H1 (cell line): ENCODE measurements around the gene ZBED6. TPM values are rescaled to one million over a fixed set of nuclear protein-coding genes. Genes with fewer than 3 reads are reported as not detected.

Experiments used
- CTCF ChIA-PET: fragments of 300-600 bp; sonication (Branson Sonifier 250); formaldehyde crosslinking; loops from one replicate; lab custom pipeline; 2021; ENCODE audit not compliant: partially characterized antibody; lab: Charles Lee
- POLR2A ChIA-PET: fragments of 300-600 bp; sonication (Branson Sonifier 250); formaldehyde crosslinking; loops from one replicate; lab custom pipeline; 2021; ENCODE audit warnings: inconsistent platforms; ENCODE audit not compliant: partially characterized antibody; lab: Charles Lee
- DNase-seq, 2 experiments: peaks; one replicate each; pipeline versions ENCODE4 v3.0.0 to v3.0.0-alpha.2; 2010 to 2022; ENCODE audit warnings: low spot score in 2 of 2, low read depth in 1 of 2, mixed read lengths in 1 of 2
- FAIRE-seq: peaks from 2 replicates; lab custom pipeline; 2011; peaks lifted over from hg19 to GRCh38; lab: Jason Lieb, UNC
- H2AFZ ChIP-seq: 2 replicates; pipeline ENCODE4 v1.8.1; 2012; ENCODE audit warnings: low read length, inconsistent platforms
- H2AK5ac ChIP-seq: 2 replicates; pipeline ENCODE4 v1.6.1; 2013; ENCODE audit warnings: low read depth, low read length
- H2BK120ac ChIP-seq: replicated peaks from 2 replicates; pipeline ENCODE3; 2013; ENCODE audit warnings: low read depth, low read length, inconsistent platforms
- H2BK12ac ChIP-seq: 2 replicates; pipeline ENCODE4 v1.6.1; 2013; ENCODE audit warnings: low read depth, low read length
- H2BK15ac ChIP-seq: 2 replicates; pipeline ENCODE4 v1.6.1; 2013; ENCODE audit warnings: low read length
- H2BK20ac ChIP-seq: 2 replicates; pipeline ENCODE4 v1.6.1; 2013; ENCODE audit warnings: low read length
- H2BK5ac ChIP-seq: 2 replicates; pipeline ENCODE4 v1.6.1; 2013; ENCODE audit warnings: low read depth, low read length
- H3K14ac ChIP-seq: 2 replicates; pipeline ENCODE4 v1.6.1; 2013; ENCODE audit warnings: inconsistent platforms; ENCODE audit not compliant: insufficient read length
- H3K18ac ChIP-seq: 2 replicates; pipeline ENCODE4 v1.6.1; 2013; ENCODE audit warnings: low read length; ENCODE audit errors: extremely low read depth
- H3K23ac ChIP-seq: 2 replicates; pipeline ENCODE4 v1.6.1; 2013; ENCODE audit warnings: inconsistent platforms; ENCODE audit not compliant: insufficient read length
- H3K23me2 ChIP-seq: 2 replicates; pipeline ENCODE4 v1.6.1; 2013; ENCODE audit warnings: low read depth, low read length
- H3K27ac ChIP-seq: 2 replicates; pipeline ENCODE4 v1.6.1; 2011; ENCODE audit warnings: low read depth, low read length, inconsistent platforms
- H3K27me3 ChIP-seq, 4 experiments: replicated peaks in 1 of 4; 1 replicate in 1 of 4; 2 replicates in 3 of 4; pipeline versions ENCODE4 v1.6.1 to v1.8.1; 2011 to 2013; ENCODE audit warnings: low read length in 3 of 4, mild to moderate bottlenecking in 3 of 4, inconsistent platforms in 2 of 4, mixed read lengths in 2 of 4, moderate library complexity in 1 of 4; ENCODE audit not compliant: control insufficient read depth in 3 of 4, insufficient read depth in 3 of 4; ENCODE audit errors: extremely low read depth in 1 of 4
- H3K36me3 ChIP-seq, 4 experiments: 2 replicates each; pipeline versions ENCODE4 v1.6.1 to v1.8.1; 2011 to 2013; ENCODE audit warnings: mild to moderate bottlenecking in 4 of 4, low read length in 3 of 4, moderate library complexity in 2 of 4, control low read depth in 1 of 4, inconsistent platforms in 1 of 4; ENCODE audit not compliant: insufficient read depth in 4 of 4, control insufficient read depth in 2 of 4
- H3K4ac ChIP-seq: replicated peaks from 2 replicates; pipeline ENCODE3; 2013; ENCODE audit warnings: low read length, low read depth, mixed read lengths, inconsistent platforms; ENCODE audit not compliant: insufficient read length
- H3K4me1 ChIP-seq, 4 experiments: replicated peaks in 1 of 4; 1 replicate in 1 of 4; 2 replicates in 3 of 4; pipeline versions ENCODE4 v1.6.1 to v1.8.1; 2011 to 2013; ENCODE audit warnings: low read length in 3 of 4, inconsistent platforms in 2 of 4, mixed read lengths in 1 of 4; ENCODE audit not compliant: insufficient read depth in 4 of 4, control insufficient read depth in 3 of 4
- H3K4me2 ChIP-seq, 2 experiments: 2 replicates each; pipeline versions ENCODE4 v1.6.1 to v1.8.1; 2011 to 2013; ENCODE audit warnings: low read depth in 2 of 2, low read length in 2 of 2, control low read depth in 1 of 2, inconsistent platforms in 1 of 2, mild to moderate bottlenecking in 1 of 2; ENCODE audit not compliant: insufficient read depth in 1 of 2
- H3K4me3 ChIP-seq, 4 experiments: fragments of 200-600, 300-600 bp in 1 of 4; sonication (generic), shearing (Covaris generic), sonication (Bioruptor Twin) in 1 of 4; 2 replicates each; pipeline versions ENCODE4 v1.5.1 to v1.8.1; 2011 to 2016; ENCODE audit warnings: low read length in 4 of 4, low read depth in 3 of 4, control low read depth in 2 of 4, inconsistent platforms in 2 of 4, mild to moderate bottlenecking in 2 of 4, mixed read lengths in 1 of 4, moderate library complexity in 1 of 4; ENCODE audit not compliant: insufficient read depth in 2 of 4; ENCODE audit errors: extremely low read depth in 1 of 4
- H3K56ac ChIP-seq: replicated peaks from 2 replicates; pipeline ENCODE3; 2013; ENCODE audit warnings: low read depth, mild to moderate bottlenecking, mixed read lengths, low read length, inconsistent platforms; ENCODE audit not compliant: insufficient read length
- H3K79me1 ChIP-seq: 2 replicates; pipeline ENCODE4 v1.6.1; 2013; ENCODE audit warnings: low read depth, low read length, control low read depth
- H3K79me2 ChIP-seq, 2 experiments: 2 replicates each; pipeline versions ENCODE4 v1.6.1 to v1.8.1; 2012 to 2013; ENCODE audit warnings: low read length in 2 of 2, mild to moderate bottlenecking in 2 of 2, inconsistent platforms in 1 of 2; ENCODE audit not compliant: insufficient read depth in 2 of 2, control insufficient read depth in 1 of 2
- H3K9ac ChIP-seq, 4 experiments: replicated peaks in 1 of 4; 1 replicate in 1 of 4; 2 replicates in 3 of 4; pipeline versions ENCODE4 v1.6.1 to v1.8.1; 2011 to 2013; ENCODE audit warnings: low read depth in 3 of 4, low read length in 3 of 4, control low read depth in 2 of 4, mild to moderate bottlenecking in 2 of 4, moderate library complexity in 2 of 4, inconsistent platforms in 1 of 4; ENCODE audit errors: extremely low read depth in 1 of 4
- H3K9me3 ChIP-seq, 2 experiments: 2 replicates each; pipeline versions ENCODE4 v1.6.1 to v1.8.1; 2012 to 2013; ENCODE audit warnings: mild to moderate bottlenecking in 2 of 2, moderate library complexity in 2 of 2, control low read depth in 1 of 2, inconsistent platforms in 1 of 2, low read depth in 1 of 2, low read length in 1 of 2, mixed read lengths in 1 of 2; ENCODE audit not compliant: insufficient read depth in 2 of 2
- H4K20me1 ChIP-seq, 2 experiments: replicated peaks in 1 of 2; 2 replicates each; pipeline versions ENCODE3 to v1.8.1; 2011 to 2013; ENCODE audit warnings: inconsistent platforms in 2 of 2, low read length in 2 of 2, mild to moderate bottlenecking in 1 of 2; ENCODE audit not compliant: insufficient read depth in 2 of 2, control insufficient read depth in 1 of 2
- H4K5ac ChIP-seq: 2 replicates; pipeline ENCODE4 v1.6.1; 2013; ENCODE audit warnings: low read length, low read depth, mixed read lengths, inconsistent platforms; ENCODE audit not compliant: insufficient read length
- H4K8ac ChIP-seq: 2 replicates; pipeline ENCODE4 v1.8.0; 2013; ENCODE audit warnings: mild to moderate bottlenecking, moderate library complexity, low read length, inconsistent platforms; ENCODE audit not compliant: insufficient read depth; ENCODE audit errors: extremely low read depth
- H4K91ac ChIP-seq: replicated peaks from 2 replicates; pipeline ENCODE3; 2013; ENCODE audit warnings: low read length, mixed read lengths, inconsistent platforms; ENCODE audit not compliant: insufficient read length
- BCL11A ChIP-seq, 2 experiments: IDR thresholded peaks; one replicate each; pipeline ENCODE4 v1.6.1; 2011; ENCODE audit warnings: low read depth in 2 of 2, low read length in 2 of 2, mild to moderate bottlenecking in 2 of 2
- CHD1 ChIP-seq: IDR thresholded peaks from 2 replicates; pipeline ENCODE4 v1.6.1; 2012; ENCODE audit warnings: low read depth, low read length, improper control_type of control experiment
- EGR1 ChIP-seq: IDR thresholded peaks from 2 replicates; pipeline ENCODE4 v1.6.1; 2011; ENCODE audit warnings: low read depth, low read length, borderline replicate concordance
- MAX ChIP-seq: IDR thresholded peaks from 2 replicates; pipeline ENCODE4 v1.6.1; 2012; ENCODE audit warnings: inconsistent platforms
- PHF8 ChIP-seq: fragments of 200-600 bp; sonication (generic); conservative IDR thresholded peaks from 2 replicates; pipeline ENCODE4 v1.7.1; 2012; ENCODE audit warnings: low read depth, mild to moderate bottlenecking, inconsistent platforms, low read length, moderate library complexity
- POLR2AphosphoS5 ChIP-seq: IDR thresholded peaks from 2 replicates; pipeline ENCODE4 v1.6.1; 2011; ENCODE audit warnings: low read depth, low read length
- RAD21 ChIP-seq, 2 experiments: IDR thresholded peaks in 1 of 2; conservative IDR thresholded peaks in 1 of 2; 2 replicates each; pipeline ENCODE4 v1.6.1; 2011; ENCODE audit warnings: low read depth in 2 of 2, low read length in 2 of 2, improper control_type of control experiment in 1 of 2, inconsistent platforms in 1 of 2, mild to moderate bottlenecking in 1 of 2, moderate library complexity in 1 of 2
- SIN3A ChIP-seq, 2 experiments: IDR thresholded peaks in 1 of 2; conservative IDR thresholded peaks in 1 of 2; 2 replicates each; pipeline ENCODE4 v1.6.1; 2011 to 2012; ENCODE audit warnings: low read length in 2 of 2, improper control_type of control experiment in 1 of 2, low read depth in 1 of 2, mild to moderate bottlenecking in 1 of 2
- SIRT6 ChIP-seq: IDR thresholded peaks from one replicate; pipeline ENCODE4 v1.7.1; 2012; ENCODE audit warnings: low read length, inconsistent platforms
- TBP ChIP-seq: IDR thresholded peaks from 2 replicates; pipeline ENCODE4 v1.6.1; 2011; ENCODE audit warnings: low read depth, low read length, improper control_type of control experiment
- whole genome bisulfite sequencing, 2 experiments: shearing (Covaris generic) in 1 of 2; methylation state at CpG; one replicate each; pipeline versions ENCODE4 v1.1.6 to v1.1.7; 2013 to 2015; ENCODE audit warnings: low lambda C conversion rate in 2 of 2, mixed read lengths in 2 of 2, inconsistent platforms in 1 of 2, low coverage in 1 of 2, missing lambda C conversion rate in 1 of 2; ENCODE audit not compliant: insufficient replicate concordance in 2 of 2, insufficient coverage in 1 of 2, insufficient read length in 1 of 2; ENCODE audit errors: extremely low coverage in 1 of 2, missing lambda C conversion rate in 1 of 2; 5-methylcytosine and 5-hydroxymethylcytosine counted together
- polyA plus RNA-seq, 7 experiments: library from polyadenylated mRNA; depleted of rRNA in 3 of 7; stranded (reverse) in 5 of 7; unstranded in 2 of 7; fragments of >200 nt in 5 of 7; fragments of 200-250 nt in 2 of 7; gene quantifications; 1 replicate in 5 of 7; 2 replicates in 1 of 7; 4 replicates in 1 of 7; pipeline versions ENCODE4 v1.2.1 to v1.2.3, GENCODE V29; 2011 to 2013; ENCODE audit warnings: missing spikeins in 2 of 7, mixed read lengths in 2 of 7
- total RNA-seq: library from RNA; stranded (reverse); fragmentation: NEBNext Ultra II Directional; extraction: Animal tissue kit (Norgen Biotek cat#: 25700); gene quantifications from 2 replicates; pipeline ENCODE4 v1.2.1, GENCODE V29; 2021
- TF ChIP-seq, protein P1 (sequence below): IDR thresholded peaks from 2 replicates; pipeline ENCODE4 v1.6.1; 2012; ENCODE audit warnings: low read length, inconsistent platforms
- TF ChIP-seq, protein P2 (sequence below): IDR thresholded peaks from 2 replicates; pipeline ENCODE4 v1.6.1; 2011; ENCODE audit warnings: low read depth, mild to moderate bottlenecking, low read length; ENCODE audit not compliant: insufficient read depth

The ZBED6 gene
- total and polyA plus RNA-seq, 2 of the 8 experiments (the other 6 are each of a cell fraction or from before 2014, with no cell fraction given): 1.4 to 25.9 TPM

GRCh38 chr1:203828503-203828902 is 33.1 kb downstream of the ZBED6 start:
- Histone ChIP-seq H2BK15ac (no peak overlapping the region), H3K23me2 (no peaks in the 10 kb centered on the region), H3K79me2 (peaks cover 0 to 11% of the 10 kb centered on the region in 2 experiments; a peak in 2 of 4 replicates), H4K5ac (no peak overlapping the region), H4K20me1 (no peaks in the 10 kb centered on the region), H4K91ac (no peak overlapping the region), H3K56ac (no peak overlapping the region), H3K9me3 (no peaks in the 10 kb centered on the region), H3K4me3 (no peak overlapping the region), H3K4ac (no peak overlapping the region), H3K4me2 (no peak overlapping the region), H3K9ac (no peak overlapping the region), H3K27me3 (no peaks in the 10 kb centered on the region), H2AFZ (no peak overlapping the region), H3K18ac (no peak overlapping the region), H2BK20ac (no peak overlapping the region), H3K4me1 (no peaks in the 10 kb centered on the region), H4K8ac (no peak overlapping the region), H3K27ac (no peak overlapping the region), H3K23ac (no peak overlapping the region), H3K14ac (no peak overlapping the region), H2BK120ac (no peak overlapping the region), H3K36me3 (peaks cover 5 to 58% (median 40%) of the 10 kb centered on the region in 4 experiments), H3K79me1 (peaks cover 2% of the 10 kb centered on the region; the same call in 1 of the 2 replicates), H2AK5ac (no peak overlapping the region), H2BK12ac (no peak overlapping the region), H2BK5ac (no peak overlapping the region)
- ChIA-PET POLR2A (no interaction called here), CTCF (no interaction called here)
- 85% methylated on average over 1 of the region's 1 CpG; no CpG with 5 or more reads in 1 of the 2 experiments for WGBS, 2 experiments
- no peak for FAIRE-seq
- no peak for DNase-seq
- TF ChIP-seq POLR2AphosphoS5 (no peak), EGR1 (no peak), BCL11A (IDR thresholded peaks at IDR 0.05; ENCODE audit: low read depth in 2 of 2, low read length in 2 of 2) (no peak), SIRT6 (no peak), SIN3A (conservative IDR thresholded peaks at IDR 0.05 in 1 of 2, IDR thresholded peaks at IDR 0.05 in 1 of 2; ENCODE audit: low read depth in 1 of 2, low read length in 2 of 2) (no peak), MAX (no peak), RAD21 (IDR thresholded peaks at IDR 0.05 in 1 of 2, conservative IDR thresholded peaks at IDR 0.05 in 1 of 2; ENCODE audit: low read depth in 2 of 2, low read length in 2 of 2) (no peak), TBP (no peak), PHF8 (no peak), CHD1 (no peak)
- TF ChIP-seq, protein P1, sequence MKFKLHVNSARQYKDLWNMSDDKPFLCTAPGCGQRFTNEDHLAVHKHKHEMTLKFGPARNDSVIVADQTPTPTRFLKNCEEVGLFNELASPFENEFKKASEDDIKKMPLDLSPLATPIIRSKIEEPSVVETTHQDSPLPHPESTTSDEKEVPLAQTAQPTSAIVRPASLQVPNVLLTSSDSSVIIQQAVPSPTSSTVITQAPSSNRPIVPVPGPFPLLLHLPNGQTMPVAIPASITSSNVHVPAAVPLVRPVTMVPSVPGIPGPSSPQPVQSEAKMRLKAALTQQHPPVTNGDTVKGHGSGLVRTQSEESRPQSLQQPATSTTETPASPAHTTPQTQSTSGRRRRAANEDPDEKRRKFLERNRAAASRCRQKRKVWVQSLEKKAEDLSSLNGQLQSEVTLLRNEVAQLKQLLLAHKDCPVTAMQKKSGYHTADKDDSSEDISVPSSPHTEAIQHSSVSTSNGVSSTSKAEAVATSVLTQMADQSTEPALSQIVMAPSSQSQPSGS: no peak
- TF ChIP-seq, protein P2, sequence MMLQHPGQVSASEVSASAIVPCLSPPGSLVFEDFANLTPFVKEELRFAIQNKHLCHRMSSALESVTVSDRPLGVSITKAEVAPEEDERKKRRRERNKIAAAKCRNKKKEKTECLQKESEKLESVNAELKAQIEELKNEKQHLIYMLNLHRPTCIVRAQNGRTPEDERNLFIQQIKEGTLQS: no peak
